Peyer's patch (tissue), 4 donors: ENCODE data around the gene EZH1. TPM values are rescaled to one million over a fixed set of nuclear protein-coding genes. Genes with fewer than 3 reads are reported as not detected.
"Not testable (repeated sequence)": the region's sequence is repeated elsewhere in the genome, so short reads cannot be mapped to it uniquely, and the experiment has no call there.

ENCODE experiments used
- DNase-seq, 3 donors: peaks; one replicate each; pipeline ENCODE4 v3.0.0-alpha.2; 2017 to 2019
- H3K27ac ChIP-seq, 4 donors: fragments of 200-600 bp; sonication (generic); one replicate each; pipeline ENCODE4 v1.5.1; 2016 to 2019
- H3K27me3 ChIP-seq, 2 donors: fragments of 200-600 bp; sonication (generic); one replicate each; pipeline ENCODE4 v1.5.1; 2019
- H3K36me3 ChIP-seq, 3 donors: fragments of 200-600 bp; sonication (generic); one replicate each; pipeline ENCODE4 v1.5.1; 2016 to 2019
- H3K4me1 ChIP-seq, 4 donors: fragments of 200-600 bp; sonication (generic); one replicate each; pipeline ENCODE4 v1.5.1; 2016 to 2019
- H3K4me3 ChIP-seq, 4 donors: fragments of 200-600 bp; sonication (generic); 1 replicate in 3 of 4; 2 replicates in 1 of 4; pipeline ENCODE4 v1.5.1; 2016 to 2019; ENCODE audit warnings: mild to moderate bottlenecking in 1 of 4
- H3K9me3 ChIP-seq, 4 donors: fragments of 200-600 bp; sonication (generic); one replicate each; pipeline ENCODE4 v1.5.1; 2016 to 2019; ENCODE audit warnings: mild to moderate bottlenecking in 1 of 4
- POLR2A ChIP-seq, 2 donors: fragments of 450-650 bp; IDR thresholded peaks; one replicate each; pipeline ENCODE4 v1.5.1; 2017; ENCODE audit warnings: antibody characterized with exemption in 2 of 2, mild to moderate bottlenecking in 2 of 2, moderate library complexity in 2 of 2
- total RNA-seq, 4 donors: library from RNA; depleted of rRNA; stranded (reverse); fragments of >200 nt; gene quantifications; one replicate each; pipeline ENCODE4 v1.1.0, GENCODE V29; 2016
- TF ChIP-seq, protein P1 (sequence below), 6 experiments: fragments of 450-650 bp in 4 of 6; fragments of 200-600 bp in 2 of 6; sonication (generic) in 1 of 6; IDR thresholded peaks; one replicate each; pipeline ENCODE4 v1.5.1; 2017 to 2019; ENCODE audit warnings: antibody characterized with exemption in 6 of 6, mild to moderate bottlenecking in 3 of 6, moderate library complexity in 1 of 6

Gene EZH1
- total RNA-seq, 4 donors from 2014 or later: 33.5 to 120 (median 64.4) TPM

- DNase-seq: no peak
- Histone ChIP-seq H3K4me3 (no peak overlapping the region), H3K4me1 (peaks cover 0 to 23% (median 4%) of the 10 kb centered on the region in 4 donors), H3K36me3 (peaks cover 0 to 49% (median 0%) of the 10 kb centered on the region in 3 donors), H3K27me3 (no peaks in the 10 kb centered on the region), H3K27ac (no peak overlapping the region), H3K9me3 (no peaks in the 10 kb centered on the region)
- TF ChIP-seq, protein P1, sequence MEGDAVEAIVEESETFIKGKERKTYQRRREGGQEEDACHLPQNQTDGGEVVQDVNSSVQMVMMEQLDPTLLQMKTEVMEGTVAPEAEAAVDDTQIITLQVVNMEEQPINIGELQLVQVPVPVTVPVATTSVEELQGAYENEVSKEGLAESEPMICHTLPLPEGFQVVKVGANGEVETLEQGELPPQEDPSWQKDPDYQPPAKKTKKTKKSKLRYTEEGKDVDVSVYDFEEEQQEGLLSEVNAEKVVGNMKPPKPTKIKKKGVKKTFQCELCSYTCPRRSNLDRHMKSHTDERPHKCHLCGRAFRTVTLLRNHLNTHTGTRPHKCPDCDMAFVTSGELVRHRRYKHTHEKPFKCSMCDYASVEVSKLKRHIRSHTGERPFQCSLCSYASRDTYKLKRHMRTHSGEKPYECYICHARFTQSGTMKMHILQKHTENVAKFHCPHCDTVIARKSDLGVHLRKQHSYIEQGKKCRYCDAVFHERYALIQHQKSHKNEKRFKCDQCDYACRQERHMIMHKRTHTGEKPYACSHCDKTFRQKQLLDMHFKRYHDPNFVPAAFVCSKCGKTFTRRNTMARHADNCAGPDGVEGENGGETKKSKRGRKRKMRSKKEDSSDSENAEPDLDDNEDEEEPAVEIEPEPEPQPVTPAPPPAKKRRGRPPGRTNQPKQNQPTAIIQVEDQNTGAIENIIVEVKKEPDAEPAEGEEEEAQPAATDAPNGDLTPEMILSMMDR (IDR thresholded peaks at IDR 0.05): no peak
- no peak for TF ChIP-seq POLR2A (IDR thresholded peaks at IDR 0.05)
Measured at GRCh38 chr17:42775534-42776098, 30.8 kb upstream of the EZH1 start.

DNA sequence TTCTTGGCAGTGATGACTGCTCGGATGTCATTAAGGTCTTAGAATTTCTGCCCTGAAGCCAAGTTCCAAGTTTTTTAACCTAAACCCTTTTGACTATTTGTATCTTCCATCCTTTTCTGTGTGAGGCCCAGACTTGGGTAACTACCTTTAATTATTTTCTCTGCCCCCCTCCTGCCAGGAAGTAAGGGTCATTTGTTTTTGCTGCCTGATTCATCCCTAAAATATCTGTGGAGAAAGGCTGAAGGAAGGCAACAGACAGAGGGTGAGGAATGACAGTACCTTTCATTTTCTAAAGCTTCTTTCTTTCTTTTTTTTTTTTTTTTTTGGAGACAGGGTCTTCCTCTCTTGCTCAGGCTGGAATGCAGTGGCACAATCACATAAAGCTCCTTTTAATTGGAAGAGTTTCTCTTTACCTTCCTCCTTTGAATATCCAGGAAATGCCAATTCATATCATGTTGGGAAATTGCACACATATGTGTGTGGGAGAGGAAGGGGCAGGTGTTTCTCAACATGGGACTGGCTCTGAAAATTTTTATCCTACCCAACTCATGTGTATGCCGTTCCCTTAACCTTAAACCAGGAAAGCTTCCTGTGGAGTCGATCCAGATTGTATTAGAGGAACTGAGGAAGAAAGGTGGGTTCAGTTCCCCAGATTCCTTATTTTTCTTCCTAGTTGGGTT lies 29.4 kb upstream of the EZH1 start:
- Histone ChIP-seq H3K4me1 (peaks cover 0 to 11% (median 3%) of the 10 kb centered on the region in 4 donors), H3K9me3 (no peaks in the 10 kb centered on the region), H3K27ac (peak overlapping the region in 2 of 4 donors; percentile 78 to 88), H3K4me3 (peak overlapping the region; percentile 74 to 92 (median 85)), H3K27me3 (no peaks in the 10 kb centered on the region), H3K36me3 (peaks cover 0 to 43% (median 0%) of the 10 kb centered on the region in 3 donors)
- DNase-seq: no peak
- TF ChIP-seq, protein P1 (IDR thresholded peaks at IDR 0.05): no peak
- TF ChIP-seq POLR2A (IDR thresholded peaks at IDR 0.05): no peak

- peak; percentile 54 to 55 for TF ChIP-seq POLR2A (IDR thresholded peaks at IDR 0.05)
- TF ChIP-seq, protein P1 (IDR thresholded peaks at IDR 0.05): peak in 2 of 6 experiments; percentile 17 to 29
- Histone ChIP-seq H3K4me3 (peak within 1 kb of the TSS; percentile 74 to 92 (median 85)), H3K4me1 (peaks cover 0 to 11% (median 3%) of the 10 kb centered on the region in 4 donors), H3K36me3 (peaks cover 0 to 35% (median 0%) of the 10 kb centered on the region in 3 donors), H3K9me3 (no peaks in the 10 kb centered on the region), H3K27ac (peak within 1 kb of the TSS; percentile 78 to 88 (median 83)), H3K27me3 (no peaks in the 10 kb centered on the region)
- peak; percentile 73 to 90 (median 78) for DNase-seq
Measured at GRCh38 chr17:42773290-42774035, 28.6 kb upstream of the EZH1 start, which contains the start of gene VPS25. Gene VPS25 (plus strand): TSS chr17:42773449. CDS start chr17:42773476, 27 bp downstream.

DNA sequence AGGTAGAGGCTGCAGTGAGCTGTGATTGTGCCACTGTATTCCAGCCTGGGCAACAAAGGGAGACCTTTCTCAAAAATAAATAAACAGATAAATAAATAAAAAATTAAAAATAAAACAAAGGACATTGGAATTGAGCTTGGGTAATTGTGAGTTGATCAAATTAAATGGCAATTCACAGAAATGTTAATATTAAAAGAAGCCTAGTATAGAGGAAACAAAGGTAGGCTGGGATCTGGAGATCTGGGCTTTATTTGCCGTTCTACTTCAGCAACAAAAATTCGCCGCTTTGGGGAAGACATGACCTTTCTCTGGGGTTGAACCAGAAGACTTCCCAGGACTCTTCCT lies 28.1 kb upstream of the EZH1 start:
- H3K36me3 ChIP-seq: peaks cover 0 to 30% (median 0%) of the 10 kb centered on the region in 3 donors
- no peak for DNase-seq
- H3K27me3 ChIP-seq: no peaks in the 10 kb centered on the region
- peak overlapping the region; percentile 78 to 88 (median 83) for H3K27ac ChIP-seq
- H3K9me3 ChIP-seq: no peaks in the 10 kb centered on the region
- H3K4me1 ChIP-seq: peaks cover 0 to 11% (median 3%) of the 10 kb centered on the region in 4 donors
- TF ChIP-seq, protein P1 (IDR thresholded peaks at IDR 0.05): no peak
- no peak for TF ChIP-seq POLR2A (IDR thresholded peaks at IDR 0.05)
- peak overlapping the region; percentile 74 to 92 (median 85) for H3K4me3 ChIP-seq

DNA sequence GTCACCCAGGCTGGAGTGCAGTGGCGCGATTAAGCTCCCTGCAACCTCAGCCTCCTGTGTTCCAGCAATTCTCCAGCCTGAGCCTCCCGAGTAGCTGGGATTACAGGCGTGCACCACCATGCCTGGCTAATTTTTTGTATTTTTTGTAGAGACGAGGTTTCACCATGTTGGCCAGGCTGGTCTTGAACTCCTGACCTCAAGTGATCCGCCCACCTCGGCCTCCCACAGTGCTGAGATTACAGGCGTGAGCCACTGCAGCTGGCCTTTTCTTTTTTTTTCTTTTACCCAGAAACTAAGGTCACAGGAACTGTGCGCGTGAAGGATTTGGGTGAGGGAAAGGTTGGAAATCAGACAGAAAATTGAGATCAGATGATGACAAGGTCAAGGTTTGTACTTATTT lies 25.1 kb upstream of the EZH1 start:
- not testable (repeated sequence) for H3K27ac ChIP-seq, DNase-seq, H3K4me3 ChIP-seq, H3K36me3 ChIP-seq, H3K9me3 ChIP-seq, H3K27me3 ChIP-seq
- H3K4me1 ChIP-seq: peaks cover 0 to 11% (median 3%) of the 10 kb centered on the region in 4 donors

GRCh38 chr17:42768006-42768405 lies 23.2 kb upstream of the EZH1 start:
- DNase-seq, H3K36me3 ChIP-seq, H3K4me1 ChIP-seq, H3K27ac ChIP-seq, H3K9me3 ChIP-seq, H3K4me3 ChIP-seq, H3K27me3 ChIP-seq: not testable (repeated sequence)
